ENCODE results near the gene AP5S1.
"Not testable (repeated sequence)": the region's sequence is repeated elsewhere in the genome, so short reads cannot be mapped to it uniquely, and the experiment has no call there.

AP5S1 gene

DNA sequence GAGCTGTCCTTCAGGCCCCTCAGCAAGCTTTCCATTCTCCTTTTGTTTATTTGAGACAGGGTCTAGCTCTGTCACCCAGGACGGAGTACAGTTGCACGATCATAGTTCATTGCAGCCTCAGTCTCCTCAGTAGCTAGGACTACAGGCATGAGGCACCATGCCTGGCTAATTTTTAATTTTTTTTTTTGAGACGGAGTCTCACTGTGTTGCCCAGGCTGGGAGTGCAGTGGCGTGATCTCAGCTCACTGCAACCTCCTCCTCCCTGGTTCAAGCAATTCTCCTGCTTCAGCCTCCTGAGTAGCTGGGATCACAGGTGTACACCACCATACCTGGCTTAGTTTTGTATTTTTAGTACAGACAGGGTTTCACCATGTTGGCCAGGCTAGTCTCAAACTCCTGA lies 31.1 kb upstream of the AP5S1 start:
- not testable (repeated sequence) for DNase-seq (ENCODE audit: low read depth in 1 of 2, low spot score in 1 of 2)

DNA sequence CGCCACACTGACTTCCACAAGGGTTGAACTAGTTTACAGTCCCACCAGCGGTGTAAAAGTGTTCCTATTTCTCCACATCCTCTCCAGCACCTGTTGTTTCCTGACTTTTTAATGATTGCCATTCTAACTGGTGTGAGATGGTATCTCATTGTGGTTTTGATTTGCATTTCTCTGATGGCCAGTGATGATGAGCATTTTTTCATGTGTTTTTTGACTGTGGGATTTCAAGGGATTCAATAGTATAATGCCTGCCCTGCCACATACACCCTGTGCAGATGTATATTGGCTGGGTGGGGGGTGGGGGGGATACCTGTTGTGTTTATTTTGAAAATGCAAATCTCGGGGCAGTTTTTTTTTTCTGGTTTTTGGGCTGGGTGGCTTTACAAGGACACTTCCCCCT lies 26.2 kb upstream of the AP5S1 start:
- DNase-seq (ENCODE audit: low read depth in 1 of 2, low spot score in 1 of 2): not testable (repeated sequence)

DNA sequence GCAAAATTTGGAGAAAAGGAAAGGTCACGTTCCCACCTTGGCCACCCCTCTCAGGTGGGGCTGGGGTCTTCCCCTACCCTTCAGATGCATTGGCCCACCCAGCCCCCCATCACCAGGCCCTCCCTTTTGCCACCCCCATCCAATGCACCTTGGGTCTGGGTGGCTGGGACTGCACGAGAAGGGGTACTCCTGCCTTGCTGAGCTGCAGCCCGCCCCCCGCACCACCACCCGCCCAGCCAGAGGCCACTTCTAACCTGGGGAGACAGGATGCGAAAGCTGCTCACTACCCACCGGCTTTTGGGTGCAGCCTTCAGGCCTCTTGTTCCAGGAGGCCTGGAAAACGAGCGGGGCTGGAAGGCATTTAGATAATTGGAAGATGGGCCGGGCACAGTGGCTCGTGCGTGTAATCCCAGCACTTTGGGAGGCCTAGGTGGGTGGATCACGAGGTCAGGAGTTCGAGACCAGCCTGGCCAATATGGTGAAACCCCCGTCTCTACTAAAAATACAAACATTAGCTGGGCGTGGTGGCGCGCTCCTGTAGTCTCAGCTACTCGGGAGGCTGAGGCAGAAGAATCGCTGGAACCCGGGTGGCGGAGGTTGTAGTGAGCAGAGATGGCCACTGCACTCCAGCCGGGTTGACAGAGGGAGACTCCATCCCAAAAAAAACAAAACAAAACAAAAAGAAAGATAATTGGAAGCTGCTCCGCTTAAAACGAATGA lies 25.5 kb upstream of the AP5S1 start:
- no peak for DNase-seq (ENCODE audit: low read depth in 1 of 2, low spot score in 1 of 2)

DNA sequence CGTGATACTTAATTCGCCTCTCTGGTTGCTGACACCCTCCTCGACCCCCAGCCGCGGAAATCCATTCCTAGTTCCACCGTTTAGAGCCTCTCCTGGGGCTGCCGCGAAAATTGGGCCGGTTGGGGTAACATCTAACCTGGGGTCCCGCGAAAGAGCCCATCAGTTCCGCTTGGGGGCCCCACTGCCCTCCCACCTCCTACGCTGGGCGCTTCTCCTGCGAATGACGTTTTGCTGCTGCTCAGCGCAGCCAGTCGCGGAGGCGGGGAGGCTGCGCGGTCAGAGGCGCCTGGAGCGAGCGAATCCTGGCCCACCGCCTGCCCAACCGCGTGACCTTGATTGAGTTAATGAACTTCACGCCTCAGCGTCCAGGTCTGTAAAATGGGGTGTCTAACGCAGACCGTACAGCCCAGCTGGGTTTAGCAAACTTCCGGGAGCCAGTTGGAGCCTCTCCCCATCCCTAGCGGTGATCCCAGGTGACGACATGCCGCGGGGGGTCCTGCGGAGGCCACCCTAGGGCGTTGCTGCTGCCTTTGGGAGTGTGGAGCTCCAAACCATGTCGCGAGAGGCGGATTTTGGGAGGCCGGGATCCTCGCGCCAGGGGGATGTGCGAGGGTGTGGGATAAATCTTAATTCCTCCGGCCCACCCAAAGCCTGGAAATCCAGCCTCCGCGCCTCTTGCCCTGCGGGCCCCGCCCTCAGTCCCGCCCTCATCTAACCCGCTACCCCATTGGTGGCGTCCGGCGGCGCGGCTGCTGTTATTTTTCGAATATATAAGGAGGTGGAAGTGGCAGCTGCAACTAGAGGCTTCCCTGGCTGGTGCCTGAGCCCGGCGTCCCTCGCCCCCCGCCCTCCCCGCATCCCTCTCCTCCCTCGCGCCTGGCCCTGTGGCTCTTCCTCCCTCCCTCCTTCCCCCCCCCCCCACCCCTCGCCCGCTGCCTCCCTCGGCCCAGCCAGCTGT lies 24.6 kb upstream of the AP5S1 start, which contains the start of gene CDC25B:
CDC25B (plus strand) TSS at position 800 of the 958 bp plus-strand sequence. CDS start 222 bp downstream, outside the sequence.
- DNase-seq (ENCODE audit: low read depth in 1 of 2, low spot score in 1 of 2): peak; percentile 78 to 82

DNA sequence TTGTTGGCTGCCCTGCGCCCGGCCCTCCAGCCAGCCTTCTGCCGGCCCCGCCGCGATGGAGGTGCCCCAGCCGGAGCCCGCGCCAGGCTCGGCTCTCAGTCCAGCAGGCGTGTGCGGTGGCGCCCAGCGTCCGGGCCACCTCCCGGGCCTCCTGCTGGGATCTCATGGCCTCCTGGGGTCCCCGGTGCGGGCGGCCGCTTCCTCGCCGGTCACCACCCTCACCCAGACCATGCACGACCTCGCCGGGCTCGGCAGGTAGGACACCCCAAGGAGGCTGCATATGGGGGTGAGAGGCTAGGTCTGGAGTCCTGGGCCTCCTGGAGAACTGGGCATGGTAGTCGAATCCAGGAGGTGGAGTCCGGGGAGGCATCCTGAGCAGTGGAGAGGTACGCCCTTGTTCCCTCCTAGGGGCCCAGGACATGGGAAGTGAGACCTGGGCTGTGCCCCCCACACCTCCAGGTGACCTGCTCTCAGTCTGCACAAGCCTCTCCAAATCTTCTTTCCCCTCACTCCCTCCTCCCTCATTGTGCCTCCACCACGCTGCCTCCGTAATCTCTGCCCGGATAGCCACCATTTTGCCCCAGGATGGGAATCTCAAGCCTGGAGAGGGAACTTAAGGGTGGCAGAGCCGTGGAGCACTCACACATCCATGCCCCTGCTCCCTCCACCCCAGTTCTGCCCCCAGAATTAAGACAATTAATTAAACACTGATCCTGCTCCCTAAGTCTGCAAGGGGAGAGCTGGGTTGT lies 23.7 kb upstream of the AP5S1 start:
- DNase-seq (ENCODE audit: low read depth in 1 of 2, low spot score in 1 of 2): no peak

DNA sequence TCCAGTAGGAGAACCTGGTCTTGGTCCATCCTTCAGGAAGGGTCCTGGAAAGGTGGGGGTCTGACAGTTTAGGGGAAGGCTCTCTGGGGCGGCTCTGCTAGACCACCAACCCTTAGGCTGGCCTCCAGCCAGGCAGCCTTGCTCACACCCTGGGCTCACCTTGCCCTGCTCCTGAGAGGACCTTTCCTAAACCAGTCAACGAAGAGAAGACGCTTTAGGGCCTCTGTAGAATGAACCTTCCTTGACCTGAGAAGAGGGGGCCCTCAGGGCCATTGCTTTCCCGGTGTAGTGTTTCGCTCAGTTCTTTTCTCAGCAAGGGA lies 23.2 kb upstream of the AP5S1 start:
- no peak for DNase-seq (ENCODE audit: low read depth in 1 of 2, low spot score in 1 of 2)

DNA sequence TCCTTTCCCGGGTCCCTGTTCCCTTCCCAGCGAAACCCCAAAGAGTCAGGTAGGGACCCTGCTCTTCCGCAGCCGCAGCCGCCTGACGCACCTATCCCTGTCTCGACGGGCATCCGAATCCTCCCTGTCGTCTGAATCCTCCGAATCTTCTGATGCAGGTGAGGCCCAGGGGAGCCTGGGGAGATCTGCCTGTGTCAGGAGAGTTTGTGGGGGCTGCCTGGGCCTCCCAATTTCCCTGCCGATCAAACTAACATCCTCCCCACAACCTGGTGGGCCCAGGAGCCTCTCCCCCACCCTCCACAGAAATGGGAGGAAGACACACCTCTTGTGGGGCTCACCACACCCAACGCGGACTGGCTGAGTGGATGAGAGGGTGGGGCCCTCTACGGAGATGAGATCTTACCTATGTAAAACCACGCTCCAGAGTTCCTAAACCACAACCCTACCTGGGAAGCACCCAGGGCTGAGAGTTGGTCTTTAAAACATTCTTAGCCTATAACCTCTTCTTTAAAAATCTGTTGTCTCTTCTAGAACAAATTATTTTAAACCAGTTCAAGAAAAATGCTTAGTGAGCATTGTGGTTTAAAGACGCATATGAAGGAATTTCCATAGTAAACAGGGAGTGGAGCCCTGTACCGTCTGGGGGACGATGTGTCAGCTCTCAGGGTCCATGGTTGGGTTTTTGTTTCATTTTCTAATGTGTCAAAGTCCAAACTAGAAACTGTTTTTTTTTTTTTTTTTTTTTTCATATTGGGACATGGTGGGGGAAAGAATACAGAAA lies 22.6 kb upstream of the AP5S1 start:
- no peak for DNase-seq (ENCODE audit: low read depth in 1 of 2, low spot score in 1 of 2)

DNA sequence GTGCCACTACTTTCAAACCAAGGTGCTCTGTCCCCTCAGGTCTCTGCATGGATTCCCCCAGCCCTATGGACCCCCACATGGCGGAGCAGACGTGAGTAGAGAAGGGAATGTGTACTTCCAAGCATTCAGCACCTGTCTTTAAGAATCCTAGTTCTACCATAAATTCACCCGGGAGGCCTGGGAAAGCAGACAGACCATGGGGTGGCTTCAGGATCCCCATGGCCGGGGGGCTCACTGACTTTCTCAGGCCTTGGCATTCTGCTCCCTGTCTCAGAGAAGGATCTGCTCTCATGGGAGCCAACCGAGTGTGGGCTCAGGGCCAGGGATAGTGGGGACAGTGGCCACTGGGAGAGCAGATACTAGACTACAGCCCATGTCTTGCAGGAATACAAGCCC lies 22.0 kb upstream of the AP5S1 start:
- no peak for DNase-seq (ENCODE audit: low read depth in 1 of 2, low spot score in 1 of 2)

DNA sequence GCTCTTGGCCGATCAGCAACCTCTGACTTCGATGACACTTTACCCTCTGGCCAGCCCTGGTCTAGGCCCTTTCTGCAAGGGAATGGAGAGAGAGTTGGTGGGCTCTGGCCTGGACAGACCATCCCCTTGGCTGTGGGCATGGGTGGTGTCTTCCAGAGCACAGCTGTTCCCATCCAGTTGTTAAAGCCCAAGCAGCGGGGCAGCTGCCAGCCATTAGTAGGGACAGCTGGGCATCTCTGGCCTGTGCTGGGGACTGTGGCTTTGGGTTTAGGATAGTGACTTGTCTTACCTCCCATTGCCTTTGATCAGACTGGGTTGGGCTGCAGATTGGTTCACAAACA lies 21.5 kb upstream of the AP5S1 start:
- DNase-seq (ENCODE audit: low read depth in 1 of 2, low spot score in 1 of 2): no peak

DNA sequence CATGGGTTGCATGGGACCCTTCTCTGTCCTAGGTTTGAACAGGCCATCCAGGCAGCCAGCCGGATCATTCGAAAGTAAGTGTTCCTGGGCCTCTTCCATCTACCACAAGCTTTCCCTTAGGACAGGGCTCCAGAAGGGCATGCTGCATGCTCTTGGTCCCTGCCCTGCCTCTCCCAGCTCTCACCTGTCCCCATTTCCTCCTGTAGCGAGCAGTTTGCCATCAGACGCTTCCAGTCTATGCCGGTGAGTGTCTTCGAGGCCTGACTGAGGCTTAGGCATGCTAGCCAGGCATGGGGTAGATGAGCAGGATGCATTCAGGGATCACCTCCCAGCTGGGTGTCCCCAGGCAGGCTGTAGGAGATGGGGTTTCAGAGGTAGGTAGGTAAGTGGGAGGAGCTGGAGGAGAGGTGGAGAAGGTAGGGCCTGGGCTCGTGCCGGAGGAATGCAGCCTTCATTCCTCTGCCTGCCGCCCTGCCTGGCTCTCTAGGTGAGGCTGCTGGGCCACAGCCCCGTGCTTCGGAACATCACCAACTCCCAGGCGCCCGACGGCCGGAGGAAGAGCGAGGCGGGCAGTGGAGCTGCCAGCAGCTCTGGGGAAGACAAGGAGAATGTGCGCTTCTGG lies 20.0 kb upstream of the AP5S1 start:
- no peak for DNase-seq (ENCODE audit: low read depth in 1 of 2, low spot score in 1 of 2)

DNA sequence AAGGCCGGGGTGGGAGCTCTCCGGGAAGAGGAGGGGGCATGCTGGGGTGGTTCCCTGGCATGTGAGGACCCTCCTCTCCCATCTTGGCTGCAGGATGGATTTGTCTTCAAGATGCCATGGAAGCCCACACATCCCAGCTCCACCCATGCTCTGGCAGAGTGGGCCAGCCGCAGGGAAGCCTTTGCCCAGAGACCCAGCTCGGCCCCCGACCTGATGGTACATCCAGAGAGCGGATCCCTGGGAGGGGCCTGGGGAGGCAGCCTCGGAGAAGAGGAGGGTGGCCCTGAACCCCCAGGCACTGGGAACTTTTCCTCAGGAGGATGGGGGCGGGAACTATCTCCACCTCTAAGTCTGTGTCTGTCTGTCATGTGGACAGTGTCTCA lies 19.5 kb upstream of the AP5S1 start:
- no peak for DNase-seq (ENCODE audit: low read depth in 1 of 2, low spot score in 1 of 2)

DNA sequence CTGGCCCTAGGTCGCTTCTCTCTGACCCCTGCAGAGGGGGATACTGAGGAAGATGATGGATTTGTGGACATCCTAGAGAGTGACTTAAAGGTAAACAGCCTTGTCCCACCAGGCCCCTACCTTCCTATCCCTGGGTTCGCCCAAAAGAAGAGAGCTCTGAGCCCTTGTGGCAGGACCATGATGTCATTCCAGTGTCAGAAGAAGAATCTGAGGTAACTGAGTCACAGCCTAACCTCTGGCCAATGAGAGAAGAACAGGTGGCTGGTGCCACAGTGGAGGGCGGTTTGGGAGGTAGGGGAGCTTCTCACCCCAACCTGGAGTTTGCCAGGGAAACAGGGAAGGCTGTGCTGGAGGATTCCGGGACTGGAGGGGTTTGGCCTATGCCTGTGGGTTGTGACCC lies 19.0 kb upstream of the AP5S1 start:
- no peak for DNase-seq (ENCODE audit: low read depth in 1 of 2, low spot score in 1 of 2)

DNA sequence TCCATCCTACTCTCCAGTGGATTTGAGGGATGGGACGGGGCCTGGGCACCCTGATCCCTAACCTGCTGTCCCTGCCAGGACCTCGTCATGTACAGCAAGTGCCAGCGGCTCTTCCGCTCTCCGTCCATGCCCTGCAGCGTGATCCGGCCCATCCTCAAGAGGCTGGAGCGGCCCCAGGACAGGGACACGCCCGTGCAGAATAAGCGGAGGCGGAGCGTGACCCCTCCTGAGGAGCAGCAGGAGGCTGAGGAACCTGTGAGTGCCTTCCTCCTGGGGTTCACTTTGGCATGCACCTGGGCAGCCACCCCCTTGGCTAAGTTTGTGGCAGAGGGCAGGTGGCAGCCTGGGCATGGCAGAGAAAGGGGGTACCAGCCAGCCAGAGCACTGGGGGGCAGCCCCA lies 18.5 kb upstream of the AP5S1 start:
- no peak for DNase-seq (ENCODE audit: low read depth in 1 of 2, low spot score in 1 of 2)

DNA sequence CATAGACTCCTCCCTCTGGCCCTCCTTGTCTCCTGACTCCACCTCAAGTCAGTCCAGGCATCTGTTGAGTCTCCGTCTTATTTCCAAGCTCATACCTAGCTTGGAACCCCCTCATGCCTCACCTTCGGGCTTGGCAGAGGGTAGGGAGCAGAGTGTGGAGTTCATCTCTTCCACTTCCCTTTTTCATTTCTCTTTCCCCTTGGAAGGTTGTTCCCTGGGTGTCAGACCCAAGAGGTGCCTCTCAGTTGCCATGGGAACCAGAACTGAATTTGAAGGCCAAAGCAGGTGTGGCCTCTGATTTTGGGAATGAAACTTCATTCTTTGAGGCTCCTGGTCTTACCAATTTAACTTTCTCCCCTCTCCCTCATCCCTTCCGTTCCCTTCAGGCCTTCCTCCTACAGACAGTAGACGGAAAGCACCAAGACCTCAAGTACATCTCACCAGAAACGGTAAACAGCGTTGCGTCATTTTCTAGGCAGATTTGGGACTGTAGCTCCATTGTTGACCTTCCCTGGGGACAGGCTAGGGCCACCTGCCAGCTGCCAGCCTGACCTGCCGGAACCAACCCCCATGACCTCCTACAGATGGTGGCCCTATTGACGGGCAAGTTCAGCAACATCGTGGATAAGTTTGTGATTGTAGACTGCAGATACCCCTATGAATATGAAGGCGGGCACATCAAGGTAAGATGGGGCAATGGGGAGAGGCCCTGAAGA lies 17.7 kb upstream of the AP5S1 start:
- DNase-seq (ENCODE audit: low read depth in 1 of 2, low spot score in 1 of 2): no peak

DNA sequence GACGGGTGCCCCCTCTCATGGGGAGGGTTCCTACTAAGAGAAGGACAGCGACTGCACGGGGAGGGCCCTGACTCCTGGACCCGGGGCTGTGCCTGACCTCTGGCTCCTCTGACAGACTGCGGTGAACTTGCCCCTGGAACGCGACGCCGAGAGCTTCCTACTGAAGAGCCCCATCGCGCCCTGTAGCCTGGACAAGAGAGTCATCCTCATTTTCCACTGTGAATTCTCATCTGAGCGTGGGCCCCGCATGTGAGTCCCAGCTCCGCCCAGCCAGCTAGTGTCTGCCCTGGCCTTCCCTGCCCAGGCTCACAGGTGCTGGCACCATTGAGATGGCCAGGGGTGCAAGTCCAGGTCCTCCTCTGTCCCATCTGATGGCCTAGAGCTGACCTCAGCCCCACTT lies 17.1 kb upstream of the AP5S1 start:
- DNase-seq (ENCODE audit: low read depth in 1 of 2, low spot score in 1 of 2): no peak

DNA sequence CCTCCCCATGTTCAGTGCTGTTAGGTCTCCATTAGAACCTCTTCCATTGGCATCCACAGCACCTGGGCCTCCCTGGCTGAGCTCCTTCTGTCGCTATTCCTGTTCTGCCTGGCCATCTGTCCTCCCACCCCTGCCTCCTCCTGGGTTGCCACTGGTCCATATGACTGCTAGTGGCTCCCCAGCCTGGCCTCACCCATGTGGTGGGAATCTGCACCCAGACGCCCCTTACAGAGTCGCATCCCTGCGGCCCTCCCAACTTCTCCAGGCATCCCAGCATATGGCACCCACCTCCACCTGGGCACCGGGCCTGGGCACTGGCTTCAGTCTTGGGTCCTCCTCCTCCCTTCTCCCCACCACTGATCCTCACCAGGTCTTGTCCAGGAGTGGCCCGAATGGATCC lies 16.5 kb upstream of the AP5S1 start:
- no peak for DNase-seq (ENCODE audit: low read depth in 1 of 2, low spot score in 1 of 2)

DNA sequence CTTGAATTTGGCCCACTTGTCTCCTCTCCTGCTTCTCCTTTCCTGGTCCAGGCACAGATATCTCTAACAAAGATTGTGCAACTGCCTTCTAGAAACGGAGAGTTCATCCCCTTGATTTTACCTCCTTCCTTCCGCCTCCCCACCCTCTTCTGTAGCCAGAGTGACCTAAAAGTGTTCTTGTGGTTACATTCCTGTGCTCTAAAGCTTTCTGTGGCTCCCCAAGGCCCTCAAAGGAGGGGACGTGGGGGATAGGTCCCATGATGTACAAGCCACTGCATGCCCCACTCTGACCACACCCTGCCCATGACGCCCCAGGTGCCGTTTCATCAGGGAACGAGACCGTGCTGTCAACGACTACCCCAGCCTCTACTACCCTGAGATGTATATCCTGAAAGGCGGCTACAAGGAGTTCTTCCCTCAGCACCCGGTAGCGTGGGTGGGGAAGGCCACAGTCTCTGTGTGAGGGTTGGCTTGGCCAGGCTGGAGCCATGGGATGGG lies 16.0 kb upstream of the AP5S1 start:
- no peak for DNase-seq (ENCODE audit: low read depth in 1 of 2, low spot score in 1 of 2)

DNA sequence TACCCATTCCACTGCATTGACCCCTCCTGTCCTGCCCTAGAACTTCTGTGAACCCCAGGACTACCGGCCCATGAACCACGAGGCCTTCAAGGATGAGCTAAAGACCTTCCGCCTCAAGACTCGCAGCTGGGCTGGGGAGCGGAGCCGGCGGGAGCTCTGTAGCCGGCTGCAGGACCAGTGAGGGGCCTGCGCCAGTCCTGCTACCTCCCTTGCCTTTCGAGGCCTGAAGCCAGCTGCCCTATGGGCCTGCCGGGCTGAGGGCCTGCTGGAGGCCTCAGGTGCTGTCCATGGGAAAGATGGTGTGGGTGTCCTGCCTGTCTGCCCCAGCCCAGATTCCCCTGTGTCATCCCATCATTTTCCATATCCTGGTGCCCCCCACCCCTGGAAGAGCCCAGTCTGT lies 15.6 kb upstream of the AP5S1 start:
- no peak for DNase-seq (ENCODE audit: low read depth in 1 of 2, low spot score in 1 of 2)

DNA sequence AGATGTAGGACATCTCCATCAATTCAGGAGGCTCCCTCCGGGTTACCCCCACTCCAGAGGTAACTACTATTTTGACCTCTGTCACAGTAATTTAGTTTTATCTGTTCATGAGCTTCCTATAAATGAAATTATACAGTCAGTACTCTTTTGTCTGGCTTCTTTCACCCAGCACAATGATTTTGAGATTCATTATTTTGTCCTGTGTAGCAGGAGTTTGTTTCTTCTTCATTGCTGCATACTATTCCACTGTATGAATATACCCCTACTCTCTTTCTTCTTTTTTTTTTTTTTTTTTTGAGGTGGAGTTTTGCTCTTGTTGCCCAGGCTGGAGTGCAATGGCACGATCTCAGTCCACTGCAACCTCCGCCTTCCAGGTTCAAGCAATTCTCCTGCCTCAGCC lies 11.8 kb upstream of the AP5S1 start:
- DNase-seq (ENCODE audit: low read depth in 1 of 2, low spot score in 1 of 2): no peak
